ENCODE results near the gene FBXL2.
A peak's percentile ranks its signal among the peaks of the same experiment; 100 is the strongest.
"Not testable (repeated sequence)": the region's sequence is repeated elsewhere in the genome, so short reads cannot be mapped to it uniquely, and the experiment has no call there.

FBXL2 gene

DNA sequence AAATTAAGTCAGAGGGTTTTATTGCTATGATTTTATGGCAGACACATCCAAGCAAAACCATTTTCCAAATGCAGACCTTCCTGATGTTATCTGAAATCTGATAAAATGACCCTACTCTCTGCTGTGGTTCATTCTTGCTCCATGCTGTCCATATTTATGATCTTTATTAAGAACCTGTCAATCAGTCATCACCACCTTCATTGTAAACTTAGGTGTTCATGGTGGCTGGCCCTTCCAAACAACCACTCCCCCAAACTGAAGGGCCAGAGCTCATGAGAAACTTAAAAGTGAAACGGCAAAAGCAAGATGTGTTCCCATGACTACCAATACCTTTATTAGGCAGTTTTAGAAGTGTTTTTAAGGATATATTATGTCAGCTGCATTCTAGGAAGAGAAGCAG, 109.4 kb downstream of the FBXL2 start:
- no peak for DNase-seq (ENCODE audit: low read depth)

DNA sequence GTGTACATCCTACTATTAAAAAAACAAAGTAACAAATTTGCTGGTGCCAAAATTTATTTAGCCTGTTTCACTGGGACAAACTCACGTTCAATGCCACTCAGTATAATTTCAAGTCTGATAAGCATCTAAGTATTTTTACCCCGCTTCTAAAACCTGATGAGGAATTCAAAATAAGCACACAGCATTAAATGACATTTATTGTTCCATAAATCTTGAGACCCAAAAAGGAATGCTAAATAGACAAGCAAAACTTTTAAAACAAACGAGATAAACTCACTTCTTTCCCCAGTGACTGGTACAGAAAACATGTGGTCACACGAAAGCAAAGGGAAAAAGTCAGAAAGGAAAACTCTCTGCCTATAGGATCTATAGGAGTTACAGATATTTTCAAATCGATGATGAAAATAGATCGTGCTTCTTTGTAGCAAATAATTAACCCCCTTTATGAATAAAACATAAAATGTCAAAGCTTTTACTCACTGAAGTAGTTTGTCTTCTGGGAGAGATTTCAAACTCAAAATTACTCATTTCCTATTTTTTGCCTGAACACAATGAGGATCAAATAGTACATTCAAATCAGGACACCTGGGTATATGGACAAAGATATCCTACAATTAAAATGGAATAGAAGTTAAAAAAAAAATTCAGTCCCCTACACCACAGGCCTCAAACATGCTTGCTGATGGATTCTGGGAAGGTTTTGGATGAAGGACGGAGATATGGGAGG, 111.3 kb downstream of the FBXL2 start:
- no peak for DNase-seq (ENCODE audit: low read depth)

- DNase-seq (ENCODE audit: low read depth), result no peak
Observed at GRCh38 chr3:33389908-33390307, 112.7 kb downstream of the FBXL2 start.

DNA sequence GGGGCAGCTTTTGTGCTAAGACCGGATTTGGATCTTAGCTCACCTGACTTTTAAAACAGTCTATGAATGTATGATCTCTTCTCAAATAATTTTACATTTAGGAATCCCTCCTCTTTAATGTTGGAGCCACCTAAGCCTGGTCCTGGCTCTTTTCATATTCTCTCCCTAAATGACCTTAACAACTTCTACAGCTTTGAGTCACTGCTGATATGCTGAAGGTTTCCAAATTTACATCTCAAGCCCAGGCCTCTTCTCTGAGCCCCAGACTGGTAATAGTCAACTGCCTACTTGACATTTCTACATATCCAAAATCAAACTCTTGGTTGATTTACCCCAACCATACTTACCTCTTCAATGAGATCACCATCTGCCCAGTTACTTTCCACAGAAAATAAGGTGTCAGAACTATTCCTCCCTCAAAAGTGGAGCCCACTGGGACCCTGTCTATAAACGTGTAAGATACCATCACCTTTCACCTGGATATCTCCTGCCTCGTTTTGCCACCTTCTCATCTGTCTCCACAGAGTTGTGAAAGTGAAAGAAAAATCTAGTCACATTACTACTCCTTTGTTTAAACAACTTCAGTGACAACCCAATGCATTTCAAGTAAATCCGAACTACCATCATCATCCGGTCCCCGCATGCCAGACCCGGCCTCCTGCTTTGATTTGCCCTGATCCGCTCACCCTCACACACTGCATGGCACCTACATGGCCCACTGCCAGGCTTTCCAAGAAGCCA, 114.2 kb downstream of the FBXL2 start:
- DNase-seq (ENCODE audit: low read depth), result no peak

DNA sequence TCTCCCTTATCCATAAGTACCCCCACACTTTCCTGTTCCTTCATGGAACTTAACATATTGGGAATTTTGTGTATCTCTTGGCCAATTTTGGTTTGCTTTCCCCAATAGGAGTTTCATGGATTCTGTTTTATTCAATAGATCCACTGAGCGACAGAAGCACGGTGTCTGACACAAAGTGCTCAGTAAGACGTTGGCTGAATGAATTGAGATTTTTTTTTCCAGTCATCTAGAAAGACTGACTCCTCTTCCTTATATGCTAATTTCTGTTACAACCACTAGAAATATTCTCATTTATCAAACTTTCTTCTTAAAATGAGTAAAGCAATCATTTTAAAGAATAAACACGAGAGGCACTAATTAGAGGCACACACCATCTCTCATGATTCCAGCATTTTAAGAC, 114.9 kb downstream of the FBXL2 start:
- DNase-seq (ENCODE audit: low read depth), result no peak

- DNase-seq (ENCODE audit: low read depth), result peak; percentile 87
Observed at GRCh38 chr3:33392703-33393125, 115.5 kb downstream of the FBXL2 start.

GRCh38 chr3:33394403-33395054, 117.3 kb downstream of the FBXL2 start:
- DNase-seq (ENCODE audit: low read depth), result no peak

GRCh38 chr3:33395900-33396299, 118.7 kb downstream of the FBXL2 start:
- no peak for DNase-seq (ENCODE audit: low read depth)

- no peak for DNase-seq (ENCODE audit: low read depth)
Observed at GRCh38 chr3:33398410-33398809, 121.2 kb downstream of the FBXL2 start.

GRCh38 chr3:33401781-33402180, 124.5 kb downstream of the FBXL2 start:
- no peak for DNase-seq (ENCODE audit: low read depth)

- no peak for DNase-seq (ENCODE audit: low read depth)
Observed at GRCh38 chr3:33402936-33403335, 125.7 kb downstream of the FBXL2 start.

DNA sequence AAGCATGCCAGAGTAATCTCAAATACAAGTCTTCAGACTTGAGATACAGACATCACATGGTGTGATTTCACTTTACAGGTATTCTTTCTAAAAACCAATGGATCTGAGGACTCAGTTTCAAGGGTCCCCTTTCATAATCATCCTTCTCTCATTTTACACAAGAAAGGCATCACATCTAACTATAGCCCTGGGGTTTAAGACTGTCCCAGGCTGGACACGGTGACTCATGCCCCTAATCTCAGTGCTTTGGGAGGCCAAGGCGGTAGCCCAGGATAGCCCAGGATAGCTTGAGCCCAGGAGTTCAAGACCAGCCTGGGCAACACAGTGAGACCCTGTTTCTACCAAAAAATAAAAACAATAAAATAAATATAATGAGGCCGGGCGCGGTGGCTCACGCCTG, 126.5 kb downstream of the FBXL2 start:
- DNase-seq (ENCODE audit: low read depth), result no peak

GRCh38 chr3:33410816-33411215, 133.6 kb downstream of the FBXL2 start:
- DNase-seq (ENCODE audit: low read depth), result not testable (repeated sequence)

DNA sequence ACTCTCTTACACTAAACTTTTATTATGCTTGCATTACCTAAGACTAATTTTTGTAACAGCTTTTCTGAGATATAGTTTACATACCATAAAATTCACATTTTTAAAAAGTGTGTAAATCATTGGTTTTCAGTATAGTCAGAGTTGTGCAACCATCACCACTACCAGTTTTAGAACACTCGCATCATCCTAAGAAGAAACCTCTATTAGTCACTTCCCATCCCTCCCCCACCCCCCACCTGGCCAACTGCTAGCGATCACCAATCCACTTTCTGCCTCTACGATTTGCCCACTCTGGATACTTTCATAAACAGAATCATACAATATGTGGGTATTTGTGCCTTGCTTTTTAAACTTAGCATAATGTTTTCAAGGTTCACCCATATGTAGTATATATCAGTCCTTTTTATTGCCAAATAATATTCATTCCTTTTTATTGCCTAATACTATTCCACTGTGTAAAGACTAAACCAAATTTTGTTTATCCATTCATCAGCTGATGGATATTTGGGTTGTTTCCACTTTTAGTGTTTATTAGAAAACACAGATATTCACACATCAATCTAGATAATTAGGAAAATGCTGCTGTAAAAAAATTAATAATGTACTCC, 139.9 kb downstream of the FBXL2 start:
- no peak for DNase-seq (ENCODE audit: low read depth)

DNA sequence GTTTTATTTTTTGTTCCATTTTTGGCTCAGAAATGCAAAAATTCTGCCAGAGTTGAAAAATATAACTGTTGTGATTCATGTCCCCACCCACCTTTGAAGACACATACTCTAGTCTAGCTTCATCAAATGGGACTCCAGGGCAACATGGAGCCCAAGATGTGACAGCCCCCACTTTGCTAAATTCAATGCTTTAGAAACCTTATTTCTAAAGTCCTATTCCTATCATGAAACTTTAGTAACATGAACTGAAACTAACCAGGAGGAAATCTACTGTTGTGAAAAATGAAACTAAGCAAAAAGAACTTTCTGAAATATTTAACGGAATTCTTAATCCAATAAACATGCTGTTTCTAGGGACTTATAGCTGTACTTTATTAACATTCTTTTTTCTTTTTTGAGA, 142.7 kb downstream of the FBXL2 start:
- no peak for DNase-seq (ENCODE audit: low read depth)

DNA sequence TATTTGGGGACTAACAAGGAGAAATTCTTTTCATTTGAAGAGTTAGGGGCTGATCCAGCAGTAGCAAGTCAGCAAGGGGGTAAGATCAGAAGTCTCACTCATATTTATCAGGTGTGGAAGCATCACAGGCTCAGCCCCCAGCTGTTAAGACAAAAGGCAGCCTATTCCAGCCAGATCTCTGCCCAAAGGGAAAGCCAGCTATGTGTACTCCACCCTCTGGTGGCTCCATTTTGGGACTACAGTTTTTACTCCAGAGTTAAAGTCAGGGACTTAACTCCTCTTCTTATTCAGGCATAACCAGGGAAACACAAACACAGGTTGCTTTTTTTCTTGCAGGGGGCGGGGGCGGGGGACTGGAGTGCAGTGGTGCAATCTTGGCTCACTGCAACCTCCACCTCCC, 143.7 kb downstream of the FBXL2 start:
- DNase-seq (ENCODE audit: low read depth), result no peak

DNA sequence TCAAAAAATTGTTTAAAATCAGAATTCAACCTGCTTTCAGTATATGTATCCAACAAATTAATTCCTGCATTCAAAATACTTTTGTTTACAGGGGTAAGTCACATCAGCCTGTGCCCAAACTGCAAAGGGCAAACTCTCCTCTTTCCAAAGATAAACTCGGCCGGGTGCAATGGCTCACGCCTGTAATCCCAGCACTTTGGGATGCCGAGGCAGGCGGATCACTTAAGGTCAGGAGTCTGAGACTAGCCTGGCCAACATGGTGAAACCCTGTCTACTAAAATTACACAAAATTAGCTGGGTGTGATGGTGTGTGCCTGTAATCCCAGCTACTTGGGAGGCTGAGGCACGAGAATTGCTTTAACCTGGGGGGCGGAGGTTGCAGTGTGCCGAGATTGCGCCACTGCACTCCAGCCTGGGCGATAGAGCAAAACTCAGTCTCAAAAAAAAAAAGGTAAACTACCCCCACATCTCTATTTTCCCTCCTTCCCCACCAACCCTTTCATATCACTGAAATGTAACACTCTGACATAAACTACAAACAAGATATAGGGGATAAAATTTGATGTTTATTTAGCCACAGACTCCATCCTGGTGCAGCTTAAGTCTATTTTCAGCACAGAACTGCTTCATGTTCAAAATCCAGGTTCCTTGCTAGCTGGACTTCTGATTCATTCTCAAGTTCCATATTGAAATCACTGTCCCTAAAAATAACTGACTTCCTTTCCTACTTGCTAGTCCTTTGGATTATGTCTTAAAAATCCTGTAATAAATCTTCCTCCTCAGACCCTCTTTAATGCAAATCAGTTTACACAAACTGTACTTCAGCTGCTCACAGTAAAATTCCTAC, 147.6 kb downstream of the FBXL2 start:
- no peak for DNase-seq (ENCODE audit: low read depth)

- DNase-seq (ENCODE audit: low read depth), result no peak
Observed at GRCh38 chr3:33425453-33425852, 148.2 kb downstream of the FBXL2 start.

- no peak for DNase-seq (ENCODE audit: low read depth)
Observed at GRCh38 chr3:33426068-33426467, 148.8 kb downstream of the FBXL2 start.

GRCh38 chr3:33426630-33427317, 149.5 kb downstream of the FBXL2 start:
- DNase-seq (ENCODE audit: low read depth), result no peak

- no peak for DNase-seq (ENCODE audit: low read depth)
Observed at GRCh38 chr3:33428734-33429133, 151.5 kb downstream of the FBXL2 start.
